HG03439 (cell line): Measurements from ENCODE around the gene SCG3.

Experiments
- ATAC-seq: cut with Tn5 transposase; IDR thresholded peaks from one replicate; pipeline ENCODE4 v1.9.1; 2021; ENCODE audit warnings: mild to moderate bottlenecking, moderate library complexity; ENCODE audit not compliant: unreplicated experiment

The SCG3 gene

GRCh38 chr15:51726302-51727073, 45.2 kb downstream of the SCG3 start:
- ATAC-seq, result no peak

- ATAC-seq, result no peak
Observed at GRCh38 chr15:51727141-51727897, 46.0 kb downstream of the SCG3 start.

DNA sequence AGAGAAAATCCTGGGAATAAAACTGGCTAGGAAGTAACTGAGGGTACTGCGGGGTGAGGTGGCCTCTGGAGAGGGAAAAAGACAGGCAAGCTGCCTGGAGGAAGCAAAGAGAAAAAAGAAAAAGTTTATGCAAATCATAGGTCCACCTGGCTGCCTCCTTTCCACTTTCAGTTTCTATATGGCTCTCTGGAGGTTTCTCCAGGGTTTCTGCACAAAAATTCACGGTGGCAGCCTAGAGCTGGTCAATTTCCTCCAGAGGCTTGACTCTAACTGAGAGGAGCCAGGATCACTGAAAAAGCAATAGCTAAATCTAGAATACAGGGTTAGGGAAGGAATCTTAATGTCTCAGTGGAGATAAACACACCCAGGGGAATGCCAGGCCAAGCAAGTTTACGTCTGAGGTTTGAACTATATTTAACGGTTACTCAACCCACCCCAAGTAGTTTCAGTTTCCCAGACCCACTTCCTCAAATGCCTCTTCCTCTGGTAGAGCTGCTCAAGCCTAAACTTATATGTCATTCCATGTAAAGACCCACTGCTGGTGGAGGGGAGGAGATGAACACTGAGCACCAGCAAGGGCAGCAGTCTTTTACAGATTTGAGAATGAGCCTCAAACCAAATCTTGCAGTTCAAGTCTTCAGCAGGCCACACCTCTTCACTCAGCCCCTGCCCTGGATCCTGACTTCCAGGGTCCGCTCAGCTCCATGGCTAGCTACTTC, 50.4 kb downstream of the SCG3 start:
- ATAC-seq, result peak; percentile 62

DNA sequence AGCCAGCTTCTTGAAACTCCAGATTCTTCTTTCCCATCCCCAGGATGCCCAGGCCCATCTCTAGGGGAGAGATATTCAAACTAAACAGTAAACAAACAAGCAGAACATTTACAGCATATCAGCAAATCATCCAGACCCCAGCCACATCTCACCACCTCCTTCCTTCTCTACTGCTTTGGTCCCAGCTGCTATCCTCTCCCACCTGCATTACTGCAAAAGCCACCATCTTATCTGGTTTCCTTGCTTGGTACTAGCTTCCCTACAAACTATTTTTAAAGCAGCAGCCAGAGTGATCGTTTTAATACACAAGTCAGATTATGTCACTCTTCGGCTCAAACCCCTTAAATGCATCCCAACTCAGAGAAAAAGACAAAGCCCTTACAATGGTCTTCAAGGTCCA, 51.3 kb downstream of the SCG3 start:
- ATAC-seq, result no peak

GRCh38 chr15:51735228-51736010, 54.1 kb downstream of the SCG3 start:
- ATAC-seq, result no peak

- no peak for ATAC-seq
Observed at GRCh38 chr15:51736069-51736468, 54.8 kb downstream of the SCG3 start.

- peak; percentile 26 for ATAC-seq
Observed at GRCh38 chr15:51736751-51737521, 55.6 kb downstream of the SCG3 start.

- ATAC-seq, result peak; percentile 37
Observed at GRCh38 chr15:51737522-51738305, 56.4 kb downstream of the SCG3 start, which contains the start of gene LYSMD2. LYSMD2 (minus strand) TSS chr15:51737655; CDS start chr15:51737622, 33 bp downstream.

DNA sequence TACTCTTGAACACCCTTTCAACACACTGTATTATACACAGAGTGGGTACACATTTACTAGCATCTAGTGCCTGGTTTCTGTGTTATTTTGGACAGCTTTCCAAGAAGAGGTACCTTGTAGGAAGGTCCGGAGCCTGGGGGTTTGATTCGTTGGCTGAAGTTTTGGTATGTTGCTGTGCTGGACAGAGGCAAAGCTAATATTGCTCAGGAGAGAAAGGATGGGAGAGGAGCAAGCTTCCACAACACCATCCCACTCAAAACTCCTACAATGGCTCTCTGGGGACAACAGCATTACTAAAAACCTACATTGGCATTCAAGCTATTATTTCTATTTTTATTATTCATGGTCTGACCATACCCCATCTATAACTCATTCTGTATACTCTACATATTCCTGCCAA, 57.2 kb downstream of the SCG3 start:
- ATAC-seq, result no peak

- ATAC-seq, result no peak
Observed at GRCh38 chr15:51739061-51739712, 57.9 kb downstream of the SCG3 start.

- ATAC-seq, result no peak
Observed at GRCh38 chr15:51749307-51749706, 68.0 kb downstream of the SCG3 start.

GRCh38 chr15:51750186-51750585, 68.9 kb downstream of the SCG3 start:
- no peak for ATAC-seq

DNA sequence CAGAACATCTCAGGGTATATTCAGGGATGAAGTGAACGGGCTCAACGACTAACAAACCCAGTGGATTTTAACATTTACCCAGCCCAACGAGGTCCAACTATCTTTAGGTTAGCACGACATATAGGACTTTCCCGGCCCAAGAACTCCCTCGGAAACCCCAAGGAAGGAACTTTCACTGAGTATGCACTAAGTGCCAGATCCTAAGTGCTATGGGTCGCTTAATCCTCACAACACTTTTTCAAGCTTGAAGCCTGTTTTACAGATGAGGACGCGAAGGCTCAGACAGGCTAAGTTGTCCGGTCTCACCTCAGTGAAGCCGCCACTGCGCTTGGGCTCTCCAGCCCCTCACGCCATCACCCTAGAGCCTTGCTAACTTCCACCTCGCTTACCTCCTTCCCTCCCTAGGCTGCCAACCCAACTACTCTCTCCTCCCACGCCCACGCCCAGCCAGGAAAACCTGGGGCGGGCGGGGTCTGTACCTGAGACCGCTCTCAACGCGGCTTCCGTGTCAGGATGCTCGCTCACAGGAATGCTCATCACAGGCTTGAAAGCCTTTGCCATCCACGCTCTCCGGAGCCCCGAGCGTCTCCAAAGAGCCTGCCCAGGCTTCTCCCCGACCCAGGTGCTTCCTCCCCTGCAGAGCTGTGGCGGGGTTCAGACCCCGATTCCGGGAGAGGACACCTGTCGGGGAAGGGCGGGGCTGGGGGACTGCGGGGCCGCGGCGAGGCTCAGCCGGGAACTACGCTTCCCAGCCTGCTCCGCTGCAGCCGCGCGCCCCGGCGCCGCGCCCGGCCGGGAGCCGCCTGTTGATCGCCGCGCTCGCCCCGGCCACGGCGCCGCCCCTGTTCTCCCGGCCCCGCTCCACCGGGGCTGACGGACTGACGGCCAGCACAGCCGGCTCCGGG, 69.7 kb downstream of the SCG3 start, which contains the start of gene TMOD2:
TMOD2 (plus strand) TSS at position 806 of the 905 bp plus-strand sequence. CDS start 14,845 bp downstream, outside the sequence.
- no peak for ATAC-seq

- no peak for ATAC-seq
Observed at GRCh38 chr15:51751697-51752683, 70.7 kb downstream of the SCG3 start.

DNA sequence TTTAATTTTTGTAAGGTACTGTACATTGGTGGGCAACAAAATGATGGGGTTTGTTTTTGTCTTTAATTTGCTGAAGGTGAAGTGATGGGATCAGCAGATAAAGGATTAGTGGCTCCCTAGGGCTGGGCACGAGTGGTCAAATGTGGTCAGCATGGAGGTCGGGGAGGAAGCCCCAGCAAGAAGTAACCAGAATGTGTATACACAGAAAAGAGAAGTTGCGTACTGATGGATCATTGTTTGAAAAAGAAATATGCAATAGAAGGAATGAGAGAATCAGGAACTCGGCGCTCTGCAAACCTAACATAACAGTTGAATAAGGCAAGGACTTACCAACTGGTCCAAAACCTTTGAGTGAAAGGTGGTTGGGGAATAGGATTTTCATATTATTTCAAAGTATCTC, 71.6 kb downstream of the SCG3 start:
- ATAC-seq, result no peak

- no peak for ATAC-seq
Observed at GRCh38 chr15:51754267-51754666, 73.0 kb downstream of the SCG3 start.
